DOHH2 (cell line): ENCODE results near the gene SLC51A.
A peak's percentile ranks its signal among the peaks of the same experiment; 100 is the strongest.

Experiments used
- H3F3A ChIP-seq: fragments of 200-600 bp; sonication (generic), shearing (Covaris generic); 2 replicates; pipeline ENCODE4 v1.6.0; 2016; ENCODE audit warnings: antibody characterized with exemption, mild to moderate bottlenecking; ENCODE audit not compliant: control insufficient read depth, insufficient read depth
- H3K27ac ChIP-seq: fragments of 200-600 bp; sonication (generic); 2 replicates; pipeline ENCODE4 v1.5.1; 2014; ENCODE audit warnings: low read depth, mild to moderate bottlenecking, low read length, moderate library complexity
- H3K27me3 ChIP-seq: fragments of 200-600 bp; sonication (generic); 2 replicates; pipeline ENCODE4 v1.6.1; 2014; ENCODE audit warnings: mild to moderate bottlenecking, low read length, mixed read lengths; ENCODE audit not compliant: control insufficient read depth
- H3K36me3 ChIP-seq: fragments of 200-600 bp; sonication (generic); 2 replicates; pipeline ENCODE4 v1.6.1; 2014; ENCODE audit warnings: mild to moderate bottlenecking, low read length, moderate library complexity, mixed read lengths; ENCODE audit not compliant: control insufficient read depth
- H3K4me1 ChIP-seq: fragments of 200-600 bp; sonication (generic); 2 replicates; pipeline ENCODE4 v1.6.1; 2014; ENCODE audit warnings: mild to moderate bottlenecking, low read length, mixed read lengths; ENCODE audit not compliant: control insufficient read depth
- H3K4me2 ChIP-seq: fragments of 200-600 bp; sonication (generic); 2 replicates; pipeline ENCODE4 v1.6.0; 2014; ENCODE audit warnings: mild to moderate bottlenecking, low read length, moderate library complexity
- H3K4me3 ChIP-seq: fragments of 200-600 bp; sonication (generic); 2 replicates; pipeline ENCODE4 v1.5.1; 2014; ENCODE audit warnings: mild to moderate bottlenecking, low read length, mixed read lengths
- H3K79me2 ChIP-seq: fragments of 200-600 bp; sonication (generic); 2 replicates; pipeline ENCODE4 v1.6.1; 2014; ENCODE audit warnings: mild to moderate bottlenecking, low read length, mixed read lengths; ENCODE audit not compliant: control insufficient read depth
- H3K9me2 ChIP-seq: fragments of 200-600 bp; sonication (generic); replicated peaks from 2 replicates; pipeline ENCODE4 v1.6.1; 2014; ENCODE audit warnings: mild to moderate bottlenecking, low read length, mixed read lengths; ENCODE audit not compliant: control insufficient read depth
- H3K9me3 ChIP-seq: fragments of 200-600 bp; sonication (generic); 2 replicates; pipeline ENCODE4 v1.6.1; 2014; ENCODE audit warnings: antibody characterized with exemption, low read length, mixed read lengths; ENCODE audit not compliant: control insufficient read depth, insufficient read depth
- H4K20me1 ChIP-seq: fragments of 200-600 bp; sonication (generic); 2 replicates; pipeline ENCODE4 v1.6.0; 2014; ENCODE audit warnings: low read depth, mild to moderate bottlenecking, antibody characterized with exemption, low read length, moderate library complexity; ENCODE audit not compliant: control insufficient read depth, insufficient read depth
- EZH2phosphoT487 ChIP-seq: fragments of 200-600 bp; sonication (generic); IDR thresholded peaks from 2 replicates; pipeline ENCODE4 v1.6.1; 2017; ENCODE audit warnings: borderline replicate concordance, mild to moderate bottlenecking, antibody characterized with exemption, low read length, moderate library complexity, mixed read lengths
- TF ChIP-seq, protein P1 (sequence below): fragments of 200-600 bp; sonication (generic); IDR thresholded peaks from one replicate; pipeline ENCODE4 v1.5.1; 2014; ENCODE audit warnings: antibody characterized with exemption, mild to moderate bottlenecking, low read depth, low read length; ENCODE audit not compliant: poor library complexity, severe bottlenecking

SLC51A gene

DNA sequence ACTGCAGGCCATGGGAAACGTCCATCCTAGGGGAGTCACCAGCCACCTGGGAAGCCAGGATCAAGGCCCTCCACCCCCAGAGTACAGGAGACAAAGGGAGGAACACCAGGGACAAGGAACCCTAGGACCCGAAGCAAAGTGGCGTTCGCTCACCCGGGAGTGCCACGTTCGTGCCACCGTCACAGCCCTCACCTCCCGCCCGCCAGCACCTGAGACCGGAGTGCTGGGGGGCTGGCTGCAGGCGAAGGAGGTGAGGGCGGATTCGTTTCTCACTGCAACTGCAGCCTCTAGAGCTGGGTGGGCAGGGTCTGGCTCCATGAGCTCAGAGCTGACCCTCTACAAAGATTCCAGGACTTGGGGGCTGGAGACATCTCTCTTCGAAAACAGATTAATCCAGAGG, 31.5 kb upstream of the SLC51A start:
- Histone ChIP-seq H3K9me2 (no peaks in the 10 kb centered on the region), H3K4me3 (no peak overlapping the region), H3K27ac (no peak overlapping the region), H3K79me2 (no peaks in the 10 kb centered on the region), H3K9me3 (no peaks in the 10 kb centered on the region), H4K20me1 (no peaks in the 10 kb centered on the region), H3K27me3 (no peaks in the 10 kb centered on the region), H3K4me1 (peaks cover 35% of the 10 kb centered on the region), H3K4me2 (no peak overlapping the region), H3F3A (no peaks in the 10 kb centered on the region; the same call in 1 of the 2 replicates), H3K36me3 (no peaks in the 10 kb centered on the region)
- TF ChIP-seq, protein P1, sequence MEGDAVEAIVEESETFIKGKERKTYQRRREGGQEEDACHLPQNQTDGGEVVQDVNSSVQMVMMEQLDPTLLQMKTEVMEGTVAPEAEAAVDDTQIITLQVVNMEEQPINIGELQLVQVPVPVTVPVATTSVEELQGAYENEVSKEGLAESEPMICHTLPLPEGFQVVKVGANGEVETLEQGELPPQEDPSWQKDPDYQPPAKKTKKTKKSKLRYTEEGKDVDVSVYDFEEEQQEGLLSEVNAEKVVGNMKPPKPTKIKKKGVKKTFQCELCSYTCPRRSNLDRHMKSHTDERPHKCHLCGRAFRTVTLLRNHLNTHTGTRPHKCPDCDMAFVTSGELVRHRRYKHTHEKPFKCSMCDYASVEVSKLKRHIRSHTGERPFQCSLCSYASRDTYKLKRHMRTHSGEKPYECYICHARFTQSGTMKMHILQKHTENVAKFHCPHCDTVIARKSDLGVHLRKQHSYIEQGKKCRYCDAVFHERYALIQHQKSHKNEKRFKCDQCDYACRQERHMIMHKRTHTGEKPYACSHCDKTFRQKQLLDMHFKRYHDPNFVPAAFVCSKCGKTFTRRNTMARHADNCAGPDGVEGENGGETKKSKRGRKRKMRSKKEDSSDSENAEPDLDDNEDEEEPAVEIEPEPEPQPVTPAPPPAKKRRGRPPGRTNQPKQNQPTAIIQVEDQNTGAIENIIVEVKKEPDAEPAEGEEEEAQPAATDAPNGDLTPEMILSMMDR, result no peak
- TF ChIP-seq EZH2phosphoT487, result no peak

DNA sequence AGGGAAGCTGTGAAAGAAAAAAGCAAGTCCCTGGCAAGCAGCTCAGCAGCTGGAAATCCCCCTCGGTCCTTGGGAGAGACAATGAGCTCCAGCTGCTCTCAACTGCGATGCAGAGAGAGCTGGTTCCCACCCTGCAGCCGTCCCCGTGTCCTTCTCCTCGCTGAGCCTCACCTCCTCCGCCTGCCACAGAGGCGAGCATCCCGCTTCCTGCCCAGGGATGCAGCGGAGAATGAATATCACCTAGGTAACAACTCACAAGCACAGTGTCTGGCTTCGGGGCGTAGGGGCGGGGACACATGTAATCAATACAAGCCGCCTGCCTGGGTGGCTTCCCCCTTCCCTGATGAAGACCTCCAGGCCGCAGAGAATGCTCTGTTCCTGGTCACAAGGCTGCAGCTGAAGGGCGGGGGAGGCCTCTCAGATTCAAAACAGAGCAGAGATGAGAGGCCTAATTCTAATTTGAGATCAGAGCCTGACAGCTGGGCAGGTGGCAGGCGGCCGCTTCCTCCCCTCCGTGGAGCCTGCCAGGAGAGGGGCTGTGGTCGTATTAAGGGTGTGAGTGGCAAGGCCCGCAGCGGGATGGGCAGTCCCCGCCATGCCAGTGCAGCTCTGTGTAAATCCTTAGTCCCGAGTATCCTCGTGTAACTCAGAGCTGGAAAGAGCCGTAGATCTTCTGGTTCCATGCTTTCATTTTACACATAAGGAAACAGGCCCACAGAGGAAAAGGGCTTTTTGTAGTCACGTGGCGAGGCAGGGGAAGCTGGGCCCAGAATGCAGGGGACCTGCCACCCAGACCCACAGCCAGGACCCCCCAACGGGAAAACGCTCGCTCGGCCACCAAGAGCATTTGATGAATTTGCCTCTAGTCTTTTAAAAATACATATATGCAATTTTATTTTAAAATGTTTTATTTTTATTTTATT, 29.4 kb upstream of the SLC51A start:
- peak overlapping the region; percentile 61 for H3K4me3 ChIP-seq

DNA sequence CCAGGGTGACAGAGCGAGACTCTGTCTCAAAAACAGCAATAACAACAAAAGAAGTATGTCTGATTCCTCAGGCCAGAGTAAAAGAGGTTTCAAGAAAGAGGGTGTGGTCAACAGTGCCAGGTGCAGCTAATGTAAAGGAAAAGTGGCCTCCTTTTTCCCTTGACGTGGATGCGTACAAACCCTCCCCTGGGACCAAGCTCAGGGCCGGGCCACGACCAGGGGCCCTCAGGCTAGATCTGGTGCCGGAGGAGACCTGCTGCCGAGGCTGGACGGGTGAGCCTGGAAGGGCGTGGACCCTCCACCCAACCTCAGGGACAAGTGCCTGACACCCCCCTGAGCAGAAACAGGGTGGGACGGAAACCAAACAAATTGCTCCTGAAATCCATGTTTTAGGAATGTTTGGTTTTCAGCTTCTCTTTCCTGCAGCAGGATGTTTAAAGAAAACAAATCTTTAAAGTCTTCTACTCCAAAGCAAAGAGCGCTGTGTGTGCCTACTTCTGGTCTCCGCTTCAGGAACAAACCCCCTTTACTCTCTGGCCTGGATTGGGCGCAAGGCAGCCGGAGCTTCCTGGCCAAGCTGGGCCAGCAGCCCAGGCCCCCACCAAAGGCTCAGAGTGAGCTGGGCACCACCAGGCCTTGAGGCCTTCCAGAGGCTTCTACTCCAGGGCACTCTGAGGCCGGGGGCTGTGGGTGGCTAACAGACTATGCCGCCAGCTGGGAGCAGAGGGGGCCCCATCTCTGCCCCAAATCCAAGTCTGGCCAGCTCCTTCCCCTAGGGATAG, 26.6 kb upstream of the SLC51A start:
- no peaks in the 10 kb centered on the region for H4K20me1 ChIP-seq
- H3K4me1 ChIP-seq, result peaks cover 53% of the 10 kb centered on the region
- no peak overlapping the region for H3K27ac ChIP-seq
- no peak for TF ChIP-seq EZH2phosphoT487
- TF ChIP-seq, protein P1, result no peak
- peak overlapping the region; percentile 7; the same call in 1 of the 2 replicates for H3K4me2 ChIP-seq
- H3K4me3 ChIP-seq, result no peak overlapping the region
- H3K9me3 ChIP-seq, result no peaks in the 10 kb centered on the region
- no peaks in the 10 kb centered on the region for H3K9me2 ChIP-seq
- no peaks in the 10 kb centered on the region for H3K79me2 ChIP-seq
- H3K36me3 ChIP-seq, result no peaks in the 10 kb centered on the region
- H3F3A ChIP-seq, result no peaks in the 10 kb centered on the region
- H3K27me3 ChIP-seq, result no peaks in the 10 kb centered on the region

More for the DNA sequence above, 29.4 kb upstream of the SLC51A start:
- Histone ChIP-seq H3F3A (no peaks in the 10 kb centered on the region), H3K4me2 (peak overlapping the region; percentile 84), H3K79me2 (no peaks in the 10 kb centered on the region), H3K27ac (peak overlapping the region; percentile 56), H3K9me2 (no peaks in the 10 kb centered on the region), H4K20me1 (no peaks in the 10 kb centered on the region), H3K36me3 (no peaks in the 10 kb centered on the region), H3K27me3 (no peaks in the 10 kb centered on the region), H3K4me1 (peaks cover 41% of the 10 kb centered on the region), H3K9me3 (no peaks in the 10 kb centered on the region)
- TF ChIP-seq, protein P1, result no peak
- TF ChIP-seq EZH2phosphoT487, result no peak
